Measurements from ENCODE around the gene BIN1. TPM values are rescaled to one million over a fixed set of nuclear protein-coding genes. Genes with fewer than 3 reads are reported as not detected.
"Not testable (repeated sequence)": the region's sequence is repeated elsewhere in the genome, so short reads cannot be mapped to it uniquely, and the experiment has no call there.

The BIN1 gene
- polyA plus RNA-seq, 3 donors, result 127 to 129 (median 128) TPM

DNA sequence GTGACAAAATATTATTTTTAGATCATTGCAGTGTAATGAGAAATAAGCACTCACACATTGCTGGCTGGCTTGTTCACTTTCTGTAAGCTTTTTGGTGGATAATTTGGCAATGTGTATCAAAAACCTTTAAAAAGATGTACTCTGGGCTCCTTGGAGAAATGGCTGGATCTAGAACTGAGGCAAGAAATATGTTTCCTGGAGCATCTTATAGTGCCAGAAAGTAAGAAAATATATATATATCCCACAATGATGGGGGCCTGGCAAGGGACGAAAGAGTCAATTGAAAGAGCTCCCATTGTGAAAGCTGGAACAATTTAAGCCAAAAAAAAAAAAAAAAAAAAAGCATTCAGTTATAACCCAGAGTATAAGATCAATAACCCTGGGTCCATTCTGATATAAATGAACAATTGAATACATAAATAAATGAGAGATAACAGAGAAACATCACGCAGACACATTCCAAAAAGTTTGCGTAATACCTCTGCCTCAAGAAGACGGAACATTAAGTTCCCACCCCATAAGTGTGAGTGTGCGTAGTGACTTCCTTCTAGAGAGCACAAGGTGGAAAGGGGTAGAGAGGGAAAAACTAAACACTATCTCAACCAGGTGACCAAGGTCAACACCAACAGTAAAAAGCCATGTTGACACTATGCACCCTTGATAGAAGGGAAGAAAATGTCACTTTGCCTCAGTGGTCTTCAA, 77.5 kb downstream of the BIN1 start:
- no peak for DNase-seq

- not testable (repeated sequence) for DNase-seq
These were observed 78.2 kb downstream of the BIN1 start for GRCh38 chr2:127028745-127029144.

DNA sequence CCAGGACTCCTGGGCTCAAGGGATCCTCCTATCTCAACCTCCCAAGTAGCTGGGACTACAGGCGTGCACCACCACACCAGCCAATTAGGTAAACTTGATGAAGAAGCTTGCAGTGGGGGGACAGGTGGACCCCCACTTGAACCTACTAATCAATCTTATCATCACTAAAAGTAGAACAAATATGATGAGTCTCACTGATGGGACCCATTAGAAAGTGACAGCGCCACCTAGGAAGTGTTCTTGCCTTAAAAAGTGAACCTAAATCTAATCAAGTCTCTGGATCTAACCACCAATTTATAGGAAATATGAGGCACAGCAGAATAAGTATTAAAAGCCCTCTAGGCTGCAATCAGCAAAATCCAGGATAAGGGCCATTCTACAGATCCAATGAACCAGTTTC, 79.2 kb downstream of the BIN1 start:
- no peak for DNase-seq

DNA sequence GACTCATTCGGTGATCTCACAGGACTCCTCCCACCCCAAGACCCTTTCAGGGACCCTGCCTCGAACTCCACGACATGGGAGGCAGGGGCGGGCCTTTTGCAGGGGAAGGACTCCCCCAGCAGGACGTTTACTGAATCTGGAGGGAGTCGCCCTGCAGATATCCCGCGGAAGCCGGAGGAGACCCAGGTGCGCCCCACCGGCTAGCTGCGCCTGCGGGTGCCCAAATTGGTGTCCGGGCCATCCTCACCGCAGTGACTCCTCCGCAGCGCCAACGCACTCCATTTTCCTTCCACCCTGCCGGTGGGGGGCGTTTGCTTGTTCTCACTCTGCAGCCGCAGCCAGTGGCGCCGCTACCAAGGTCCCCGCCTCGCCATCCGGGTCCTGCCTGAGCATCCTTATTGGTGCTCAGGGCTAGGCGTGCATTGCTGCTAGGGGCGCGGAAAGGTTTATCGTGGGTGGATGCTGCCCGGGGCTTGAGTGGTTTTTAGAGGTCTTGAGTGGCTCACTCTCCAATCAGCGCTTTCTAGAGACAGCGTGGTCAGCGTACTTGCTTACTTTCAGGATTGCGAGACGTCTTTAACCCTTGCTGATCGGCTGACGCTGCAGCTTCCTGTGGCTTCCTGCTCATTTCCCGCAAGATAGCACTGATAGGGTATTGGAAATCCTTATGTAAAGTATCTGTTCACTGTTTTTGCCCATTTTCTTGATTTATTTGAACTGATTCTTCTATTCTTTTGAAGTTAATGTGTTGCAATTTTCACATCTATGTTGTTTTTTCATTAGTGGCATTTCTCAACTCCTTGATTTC, 81.4 kb downstream of the BIN1 start:
- peak; percentile 65 for DNase-seq

DNA sequence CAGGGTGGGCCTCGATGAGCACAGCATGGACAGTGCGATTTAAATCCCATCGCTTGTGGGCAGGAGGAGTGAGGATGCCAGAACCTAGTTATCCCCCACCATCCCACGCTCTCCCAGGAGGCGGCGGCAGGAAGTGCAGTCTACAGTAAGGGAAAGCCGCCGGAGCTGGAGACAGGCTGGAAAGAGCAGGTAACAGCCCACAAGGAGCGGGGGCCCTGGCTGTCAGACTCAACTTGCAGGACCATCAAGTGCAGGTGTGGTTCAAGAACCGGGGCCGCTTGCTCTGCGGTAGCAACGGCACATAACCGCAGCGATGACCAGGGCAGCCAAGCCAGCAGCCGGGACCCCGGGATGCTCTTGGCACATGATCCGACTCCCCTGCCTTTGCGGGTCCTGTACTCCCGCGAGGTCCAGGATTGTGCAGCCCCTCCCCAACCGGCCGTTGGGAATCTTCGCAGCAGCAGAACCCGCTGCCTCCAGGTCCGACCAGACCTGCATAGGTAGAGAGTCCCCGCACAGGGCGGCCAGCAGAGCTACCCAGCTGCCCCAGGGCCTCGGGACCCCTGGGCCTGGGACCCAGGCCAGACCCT, 82.1 kb downstream of the BIN1 start:
- peak; percentile 46 for DNase-seq

- DNase-seq, result no peak
These were observed 83.5 kb downstream of the BIN1 start for GRCh38 chr2:127023504-127023903.

GRCh38 chr2:127022817-127023216, 84.1 kb downstream of the BIN1 start:
- no peak for DNase-seq

GRCh38 chr2:127020536-127020935, 86.4 kb downstream of the BIN1 start:
- no peak for DNase-seq

DNA sequence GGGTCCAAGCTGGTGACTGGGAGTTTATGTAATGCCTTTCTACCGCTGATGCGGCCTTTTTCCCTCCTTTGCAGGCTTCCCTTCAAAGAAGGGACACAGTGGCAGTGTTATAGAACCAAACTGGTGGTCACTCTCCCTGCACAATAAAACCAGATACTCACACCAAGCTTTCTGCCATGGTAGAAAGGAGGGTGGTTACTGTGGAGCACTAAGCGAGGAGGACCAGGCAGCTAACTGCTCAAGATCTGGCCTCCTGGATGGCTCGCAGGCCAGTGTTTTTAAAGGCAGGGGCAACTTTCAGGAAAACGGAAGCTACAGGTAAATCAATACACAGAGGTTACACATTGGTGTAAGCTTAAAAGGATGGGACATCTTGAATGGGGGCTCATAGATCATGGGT, 89.4 kb downstream of the BIN1 start:
- no peak for DNase-seq

GRCh38 chr2:127016329-127016728, 90.6 kb downstream of the BIN1 start:
- DNase-seq, result no peak

DNA sequence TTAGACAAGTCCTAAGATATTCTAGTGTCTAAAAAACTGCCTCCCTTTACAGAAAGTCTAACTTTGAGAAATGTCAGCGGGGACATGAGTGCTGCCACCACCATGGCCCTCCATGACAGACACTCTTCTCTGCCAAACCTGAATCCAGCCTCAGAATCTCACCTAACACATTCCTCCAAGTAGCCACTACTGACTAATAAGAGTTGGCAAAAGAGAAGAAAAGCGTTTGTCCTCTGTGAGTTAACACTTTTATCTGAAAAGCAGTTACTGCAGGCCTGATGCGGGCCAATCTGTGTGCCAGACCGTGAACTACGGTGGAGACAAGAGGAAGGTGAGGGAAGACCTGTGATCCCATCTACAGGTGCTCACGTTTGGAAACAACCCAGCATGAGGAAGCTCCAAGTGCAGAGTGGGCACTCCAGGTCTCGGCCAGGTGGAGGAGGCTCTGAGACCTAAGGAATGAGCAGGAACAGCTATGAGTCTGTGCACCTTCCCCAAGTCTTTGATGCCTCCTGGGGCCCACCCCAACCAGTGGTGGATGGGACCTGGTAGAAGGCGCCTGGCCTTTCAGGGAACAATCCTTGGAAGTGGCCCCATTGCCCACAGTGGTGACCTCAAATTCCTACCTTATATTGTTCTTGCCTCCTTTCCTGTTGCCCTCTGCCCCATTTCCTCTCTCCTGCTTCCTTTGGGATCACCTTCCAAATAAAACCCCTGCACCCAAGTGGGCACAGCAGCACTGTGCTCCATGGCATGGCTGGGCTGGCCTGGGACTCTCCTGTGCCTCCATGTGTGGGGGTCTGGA, 91.6 kb downstream of the BIN1 start:
- DNase-seq, result no peak

- DNase-seq, result no peak
These were observed 92.3 kb downstream of the BIN1 start for GRCh38 chr2:127014630-127015029.

DNA sequence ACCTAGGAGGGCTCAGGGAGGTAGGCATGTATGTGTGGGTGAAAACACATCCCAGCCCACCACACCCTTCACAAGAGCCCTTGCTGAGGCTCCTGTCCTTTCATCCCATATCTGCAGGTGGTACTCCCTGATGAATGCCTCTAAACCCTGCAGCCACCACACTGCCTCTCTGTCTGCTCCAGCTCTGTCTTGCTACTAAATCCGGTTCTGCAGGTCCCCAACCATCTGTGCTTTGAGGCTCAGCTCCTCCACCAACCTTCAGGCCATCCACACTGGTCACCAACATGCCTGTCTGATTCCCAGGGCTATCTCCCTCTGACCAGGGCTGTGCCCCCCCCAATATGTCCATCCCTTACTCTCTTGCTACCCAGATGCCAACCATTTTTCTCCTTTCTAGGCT, 92.7 kb downstream of the BIN1 start:
- DNase-seq, result no peak

- no peak for DNase-seq
These were observed 94.1 kb downstream of the BIN1 start for GRCh38 chr2:127012868-127013267.

GRCh38 chr2:127012215-127012614, 94.7 kb downstream of the BIN1 start:
- no peak for DNase-seq

- no peak for DNase-seq
These were observed 95.2 kb downstream of the BIN1 start for GRCh38 chr2:127011796-127012195.

GRCh38 chr2:127011231-127011661, 95.7 kb downstream of the BIN1 start:
- DNase-seq, result no peak

- DNase-seq, result no peak
These were observed 98.5 kb downstream of the BIN1 start for GRCh38 chr2:127008265-127009015.

- no peak for DNase-seq
These were observed 99.3 kb downstream of the BIN1 start for GRCh38 chr2:127007652-127008051.

GRCh38 chr2:127006962-127007361, 100.0 kb downstream of the BIN1 start:
- DNase-seq, result no peak

- DNase-seq, result no peak
These were observed 101.9 kb downstream of the BIN1 start for GRCh38 chr2:127004893-127005600.

All from renal pelvis (tissue), 4 donors.